ENCODE data around the gene SLC37A1.

SLC37A1 gene

DNA sequence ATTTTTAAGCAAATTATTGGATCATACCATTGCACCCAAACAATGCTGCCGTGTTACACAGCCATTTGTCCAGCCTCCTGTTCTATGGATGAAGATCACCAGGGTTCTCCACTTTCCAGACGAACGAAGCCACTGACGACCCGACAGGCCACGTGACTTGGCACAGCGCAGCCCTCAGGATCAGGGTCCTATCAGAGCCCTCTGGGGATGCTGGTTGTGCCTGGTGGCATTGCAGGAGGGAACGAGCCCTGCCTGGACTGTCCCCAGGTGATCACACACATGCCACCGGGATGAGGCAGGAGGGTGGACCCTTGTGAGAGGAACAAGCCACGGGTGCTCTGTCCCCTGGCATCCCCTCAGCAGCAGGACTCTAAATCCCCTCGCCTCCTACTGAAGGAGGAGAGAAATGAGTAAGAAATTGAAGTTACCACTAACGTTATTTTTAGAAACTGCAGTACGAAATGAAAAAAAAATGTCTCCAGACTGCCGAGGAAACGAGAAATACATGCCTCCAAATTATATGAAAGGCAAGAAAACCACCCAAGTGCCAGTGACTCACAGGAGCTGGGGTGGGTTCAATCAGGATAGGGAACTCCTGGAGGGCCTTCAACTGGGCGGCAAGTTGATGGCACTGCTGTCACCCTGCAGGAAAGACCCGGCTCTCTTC lies 81.1 kb downstream of the SLC37A1 start:
- no peaks in the 10 kb centered on the region for H3K27me3 Mint-ChIP-seq
- peaks cover 12% of the 10 kb centered on the region for H3K4me1 Mint-ChIP-seq (ENCODE audit: low read depth)
- no peak overlapping the region for H3K27ac Mint-ChIP-seq
- H3K9me3 Mint-ChIP-seq, result no peaks in the 10 kb centered on the region
- H3K4me3 Mint-ChIP-seq, result no peak overlapping the region
- H3K36me3 Mint-ChIP-seq (ENCODE audit: low read depth), result no peaks in the 10 kb centered on the region

DNA sequence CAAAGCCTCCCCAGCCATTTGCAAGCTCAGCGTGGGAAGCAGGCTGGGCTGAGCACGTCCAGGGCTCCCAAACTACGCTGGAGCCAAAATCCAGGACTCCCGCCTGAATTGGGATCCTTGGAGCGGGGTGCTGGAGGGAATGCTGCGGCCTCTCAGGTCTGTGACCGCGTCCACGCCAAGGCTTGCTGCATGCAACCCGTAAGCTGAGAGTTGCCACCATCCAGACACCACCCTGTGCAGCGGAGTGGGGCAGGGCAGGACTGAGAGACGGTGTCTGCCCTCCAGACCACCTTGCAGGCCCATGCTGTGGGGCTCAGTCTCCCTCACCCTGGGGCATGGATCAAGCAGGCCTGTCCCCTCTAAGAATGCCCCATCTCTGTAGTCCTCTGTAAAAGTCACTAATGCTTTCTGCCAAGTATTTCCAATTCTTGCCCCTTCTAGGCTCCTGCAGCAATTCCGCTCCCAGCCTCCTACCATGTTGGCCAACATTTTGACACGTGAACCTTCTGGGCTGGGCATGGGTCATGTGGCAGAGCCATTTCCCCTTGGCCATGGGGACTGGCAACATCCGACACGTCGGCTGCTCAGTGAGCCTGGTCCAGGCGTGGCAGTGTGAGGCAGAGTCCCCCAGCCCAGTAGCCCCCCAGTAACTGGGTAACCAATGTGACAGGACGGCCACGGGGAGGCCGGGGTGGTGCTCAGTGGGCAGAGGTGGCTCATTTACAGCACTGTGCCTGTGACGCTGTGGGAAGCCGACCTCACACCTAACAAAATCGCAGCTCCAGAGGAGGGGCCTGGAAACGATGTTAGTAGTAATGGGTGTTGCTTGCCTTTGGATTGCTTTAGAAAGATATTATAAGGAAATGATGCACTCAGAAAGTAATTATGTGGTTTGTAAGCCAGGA lies 81.9 kb downstream of the SLC37A1 start:
- Mint-ChIP-seq H3K9me3 (no peaks in the 10 kb centered on the region), H3K4me1 (ENCODE audit: low read depth) (peaks cover 12% of the 10 kb centered on the region), H3K27me3 (no peaks in the 10 kb centered on the region), H3K36me3 (ENCODE audit: low read depth) (no peaks in the 10 kb centered on the region), H3K27ac (no peak overlapping the region), H3K4me3 (no peak overlapping the region)

DNA sequence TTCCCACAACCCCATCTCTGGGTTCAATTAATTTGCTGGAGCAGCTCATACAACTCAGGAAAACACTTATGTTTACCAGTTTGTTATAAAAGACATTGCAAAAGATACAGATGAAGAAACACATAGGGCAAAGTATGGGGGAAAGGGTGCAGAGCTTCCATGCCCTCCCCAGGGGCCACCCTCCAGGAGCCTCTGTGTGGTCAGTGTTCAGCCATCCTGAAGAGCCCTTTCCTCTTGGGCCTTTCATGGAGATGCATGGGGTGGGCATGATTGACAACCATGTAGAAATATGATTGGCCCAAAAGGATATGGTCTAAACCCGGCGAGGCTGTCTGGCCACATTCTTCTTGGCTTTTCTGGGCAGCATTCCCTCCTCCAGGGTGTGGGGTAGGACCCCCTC lies 83.0 kb downstream of the SLC37A1 start:
- H3K27me3 Mint-ChIP-seq, result no peaks in the 10 kb centered on the region
- no peaks in the 10 kb centered on the region for H3K9me3 Mint-ChIP-seq
- no peak overlapping the region for H3K27ac Mint-ChIP-seq
- H3K4me3 Mint-ChIP-seq, result no peak overlapping the region
- no peaks in the 10 kb centered on the region for H3K36me3 Mint-ChIP-seq (ENCODE audit: low read depth)
- H3K4me1 Mint-ChIP-seq (ENCODE audit: low read depth), result peaks cover 6% of the 10 kb centered on the region

DNA sequence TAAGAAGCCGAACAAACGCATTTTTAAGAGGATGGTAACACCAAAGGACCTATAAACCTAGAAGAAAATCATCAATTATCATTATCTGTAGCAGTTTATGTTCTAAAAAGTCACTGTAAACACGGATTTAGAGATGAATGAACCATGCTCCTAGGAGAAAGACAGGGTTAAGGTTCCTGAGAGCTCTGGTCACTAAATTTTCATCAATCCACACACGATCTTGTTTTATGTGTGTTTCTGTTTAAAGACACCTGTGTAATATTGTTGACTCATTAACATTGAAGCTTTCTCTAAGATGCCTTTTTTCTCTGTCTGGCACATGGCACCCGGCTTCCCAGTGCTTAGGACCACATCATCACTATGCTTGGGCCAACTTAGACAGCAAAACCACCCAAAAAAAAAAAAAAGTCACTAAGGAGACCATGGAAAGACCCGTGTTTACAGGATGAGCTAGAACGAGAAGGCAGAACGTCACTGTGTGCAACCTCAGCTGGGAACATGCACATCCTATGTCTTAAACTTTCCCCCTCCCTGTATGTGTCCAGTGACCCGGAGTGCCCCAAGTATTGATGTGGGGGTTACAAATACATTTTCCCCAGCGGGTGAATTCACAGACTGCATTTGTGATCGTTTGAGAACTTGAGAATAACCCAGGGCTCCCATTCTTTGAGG lies 84.0 kb downstream of the SLC37A1 start:
- no peaks in the 10 kb centered on the region for H3K27me3 Mint-ChIP-seq
- H3K4me3 Mint-ChIP-seq, result no peak overlapping the region
- peaks cover 2% of the 10 kb centered on the region for H3K4me1 Mint-ChIP-seq (ENCODE audit: low read depth)
- H3K9me3 Mint-ChIP-seq, result no peaks in the 10 kb centered on the region
- no peaks in the 10 kb centered on the region for H3K36me3 Mint-ChIP-seq (ENCODE audit: low read depth)
- no peak overlapping the region for H3K27ac Mint-ChIP-seq

DNA sequence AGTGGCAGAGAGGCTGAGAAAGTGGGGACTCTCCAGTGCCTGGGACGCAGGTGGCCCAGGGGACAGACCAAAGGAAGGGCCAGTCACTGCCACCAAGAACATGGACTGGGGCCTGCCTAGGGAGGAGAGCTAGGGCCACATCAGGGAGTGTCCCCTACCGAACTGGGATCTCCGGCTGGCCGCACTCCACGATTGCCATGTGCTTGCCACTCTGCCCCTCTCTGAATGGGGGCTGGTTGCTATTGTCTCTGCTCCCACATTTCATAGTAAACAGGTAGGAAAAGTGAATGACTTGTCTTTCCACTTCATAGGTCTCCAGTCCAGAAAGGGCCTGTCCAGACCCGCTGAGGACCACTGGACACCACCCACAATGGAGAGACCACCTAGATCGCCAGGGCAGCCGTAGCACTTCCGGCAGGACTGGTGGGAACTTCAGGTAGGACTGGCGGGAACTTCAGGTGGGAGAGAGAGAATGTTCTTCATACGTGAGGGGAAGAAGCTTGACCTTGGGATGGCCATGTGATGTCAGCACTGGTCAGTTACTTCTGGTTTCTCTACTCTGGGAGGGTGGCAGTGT lies 84.6 kb downstream of the SLC37A1 start:
- Mint-ChIP-seq H3K27ac (no peak overlapping the region), H3K9me3 (no peaks in the 10 kb centered on the region), H3K4me1 (ENCODE audit: low read depth) (no peaks in the 10 kb centered on the region), H3K27me3 (no peaks in the 10 kb centered on the region), H3K4me3 (no peak overlapping the region), H3K36me3 (ENCODE audit: low read depth) (no peaks in the 10 kb centered on the region)

DNA sequence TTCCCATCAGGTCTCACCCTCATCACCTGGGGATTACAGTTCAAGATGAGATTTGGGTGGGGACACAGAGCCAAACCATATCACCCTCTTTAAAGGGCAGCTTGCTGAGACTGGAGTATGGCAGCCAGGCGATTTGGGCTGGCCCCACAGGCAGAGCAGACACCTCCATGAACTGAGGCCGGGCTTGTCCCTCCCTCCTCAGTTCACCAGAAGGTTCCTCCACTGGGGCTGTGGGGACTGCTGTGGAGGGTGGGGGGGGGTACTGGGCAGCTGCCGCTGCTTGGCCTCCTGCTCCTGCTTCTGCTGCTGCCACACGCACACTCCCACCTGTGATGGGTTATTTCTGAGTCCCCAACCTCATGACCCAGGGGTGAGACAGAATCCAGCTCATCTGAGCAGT lies 85.8 kb downstream of the SLC37A1 start:
- Mint-ChIP-seq H3K27me3 (no peaks in the 10 kb centered on the region), H3K9me3 (peaks cover 3% of the 10 kb centered on the region), H3K4me1 (ENCODE audit: low read depth) (no peaks in the 10 kb centered on the region), H3K4me3 (no peak overlapping the region), H3K27ac (no peak overlapping the region), H3K36me3 (ENCODE audit: low read depth) (no peaks in the 10 kb centered on the region)

DNA sequence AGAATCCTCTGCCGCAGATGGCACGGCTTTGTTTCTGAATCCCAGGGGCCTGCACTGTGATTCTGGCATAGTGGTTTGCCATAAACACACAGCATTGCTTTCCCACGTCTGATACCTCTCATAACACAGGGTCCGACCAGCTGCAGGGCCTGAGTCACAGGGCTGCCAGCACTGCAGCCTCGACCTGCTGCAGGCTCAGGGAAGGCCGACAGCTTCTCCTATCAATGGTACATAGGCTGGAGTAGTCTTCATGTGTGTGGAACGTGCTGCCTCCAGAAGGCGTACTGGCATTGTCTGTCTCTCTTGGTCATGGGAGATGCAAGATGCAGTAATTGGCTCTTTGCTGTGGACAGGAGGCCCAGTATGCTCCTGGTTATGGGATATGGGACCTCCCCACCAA lies 86.3 kb downstream of the SLC37A1 start:
- H3K27me3 Mint-ChIP-seq, result no peaks in the 10 kb centered on the region
- H3K9me3 Mint-ChIP-seq, result peaks cover 3% of the 10 kb centered on the region
- H3K36me3 Mint-ChIP-seq (ENCODE audit: low read depth), result no peaks in the 10 kb centered on the region
- H3K4me1 Mint-ChIP-seq (ENCODE audit: low read depth), result no peaks in the 10 kb centered on the region
- no peak overlapping the region for H3K27ac Mint-ChIP-seq
- H3K4me3 Mint-ChIP-seq, result no peak overlapping the region

DNA sequence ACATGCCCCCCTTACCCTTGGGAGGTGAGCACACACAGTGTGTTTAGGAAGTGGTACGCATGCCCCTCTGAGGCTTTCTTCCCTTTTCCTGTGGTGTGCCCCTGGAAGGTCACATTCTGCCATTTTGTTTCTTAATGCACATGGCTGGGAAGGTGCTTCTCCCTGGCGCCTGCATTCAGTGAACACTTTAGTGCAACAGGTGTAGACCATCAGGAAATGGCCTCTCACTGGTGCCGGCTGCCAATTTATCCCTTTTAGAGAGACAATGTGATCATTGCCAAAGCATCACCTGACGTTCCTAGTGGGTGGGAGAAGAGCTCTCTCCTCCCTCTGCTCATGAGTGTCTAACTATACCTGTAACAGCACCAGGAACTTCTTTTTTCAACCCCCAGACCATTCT lies 88.0 kb downstream of the SLC37A1 start:
- H3K36me3 Mint-ChIP-seq (ENCODE audit: low read depth), result no peaks in the 10 kb centered on the region
- H3K9me3 Mint-ChIP-seq, result peaks cover 9% of the 10 kb centered on the region
- no peak overlapping the region for H3K4me3 Mint-ChIP-seq
- H3K27me3 Mint-ChIP-seq, result no peaks in the 10 kb centered on the region
- H3K4me1 Mint-ChIP-seq (ENCODE audit: low read depth), result no peaks in the 10 kb centered on the region
- H3K27ac Mint-ChIP-seq, result no peak overlapping the region

DNA sequence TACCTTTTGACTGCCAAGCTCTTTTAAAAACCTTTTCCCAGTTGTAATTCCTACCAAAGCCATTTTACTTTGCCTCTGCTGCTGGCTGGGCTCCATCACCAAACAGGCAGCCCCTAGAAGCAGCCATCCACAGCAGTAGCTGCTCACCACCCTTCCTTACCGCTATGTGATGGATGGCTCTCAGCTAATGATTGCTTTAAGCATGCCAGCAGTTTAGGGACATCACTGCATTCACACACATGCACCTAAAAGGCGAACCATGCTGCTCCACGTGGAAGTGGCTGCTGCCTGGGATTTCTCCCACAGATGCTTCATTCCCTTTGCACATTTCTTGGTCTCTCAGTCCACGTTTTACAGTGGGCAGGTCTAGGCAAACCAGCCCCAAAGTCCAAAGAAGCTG lies 93.5 kb downstream of the SLC37A1 start:
- Mint-ChIP-seq H3K9me3 (peaks cover 16% of the 10 kb centered on the region), H3K27ac (no peak overlapping the region), H3K4me1 (ENCODE audit: low read depth) (peaks cover 14% of the 10 kb centered on the region), H3K4me3 (no peak overlapping the region), H3K27me3 (no peaks in the 10 kb centered on the region), H3K36me3 (ENCODE audit: low read depth) (no peaks in the 10 kb centered on the region)

DNA sequence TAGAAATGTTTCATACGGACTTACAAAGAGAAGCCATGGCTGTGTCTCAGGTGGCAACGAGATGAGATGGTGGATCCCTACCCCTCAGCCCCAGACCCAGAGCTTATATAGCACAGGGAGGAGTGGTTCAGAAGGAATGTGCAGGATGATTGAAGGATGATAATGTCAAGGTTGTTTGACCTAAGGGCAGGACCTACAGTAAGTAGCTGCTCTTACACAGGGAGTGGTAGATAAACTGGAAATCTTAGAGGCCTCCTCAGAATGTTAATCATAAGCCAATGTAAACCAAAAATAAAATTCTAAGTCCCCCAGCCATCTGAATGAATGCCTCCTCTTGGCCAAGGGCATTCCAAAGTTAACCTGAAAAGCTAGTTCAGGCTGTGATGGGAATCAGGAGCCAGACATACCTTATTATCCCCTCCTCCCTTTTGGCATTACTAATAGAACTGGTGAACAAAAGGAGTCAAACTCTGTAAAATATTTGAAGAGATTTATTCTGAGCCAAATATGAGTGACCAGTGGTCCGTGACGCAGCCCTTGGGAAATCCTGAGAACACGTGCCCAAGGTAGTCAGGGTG lies 94.0 kb downstream of the SLC37A1 start:
- H3K9me3 Mint-ChIP-seq, result peaks cover 17% of the 10 kb centered on the region
- H3K36me3 Mint-ChIP-seq (ENCODE audit: low read depth), result no peaks in the 10 kb centered on the region
- H3K4me1 Mint-ChIP-seq (ENCODE audit: low read depth), result peaks cover 14% of the 10 kb centered on the region
- H3K27ac Mint-ChIP-seq, result no peak overlapping the region
- no peaks in the 10 kb centered on the region for H3K27me3 Mint-ChIP-seq
- no peak overlapping the region for H3K4me3 Mint-ChIP-seq

DNA sequence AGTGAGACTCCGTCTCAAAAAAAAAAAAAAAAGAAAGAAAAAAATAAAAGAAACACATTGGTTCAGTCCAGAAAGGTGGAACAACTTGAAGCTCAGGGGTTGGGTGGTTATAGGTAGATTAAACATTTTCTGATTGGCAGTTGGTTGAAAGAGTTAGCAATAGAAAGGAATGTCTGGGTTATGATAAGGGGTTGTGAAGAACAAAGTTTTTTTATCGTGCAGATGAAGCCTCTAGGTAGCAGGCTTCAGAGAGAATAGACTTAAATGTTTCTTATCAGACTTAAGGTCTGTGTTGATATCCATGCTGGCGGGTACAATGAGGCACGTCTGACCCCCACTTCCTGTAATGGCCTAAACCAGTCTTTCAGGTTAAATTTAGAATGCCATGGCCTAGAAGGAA lies 94.8 kb downstream of the SLC37A1 start:
- H3K27ac Mint-ChIP-seq, result no peak overlapping the region
- H3K36me3 Mint-ChIP-seq (ENCODE audit: low read depth), result no peaks in the 10 kb centered on the region
- H3K4me3 Mint-ChIP-seq, result no peak overlapping the region
- no peaks in the 10 kb centered on the region for H3K27me3 Mint-ChIP-seq
- H3K4me1 Mint-ChIP-seq (ENCODE audit: low read depth), result peaks cover 14% of the 10 kb centered on the region
- H3K9me3 Mint-ChIP-seq, result peaks cover 22% of the 10 kb centered on the region

DNA sequence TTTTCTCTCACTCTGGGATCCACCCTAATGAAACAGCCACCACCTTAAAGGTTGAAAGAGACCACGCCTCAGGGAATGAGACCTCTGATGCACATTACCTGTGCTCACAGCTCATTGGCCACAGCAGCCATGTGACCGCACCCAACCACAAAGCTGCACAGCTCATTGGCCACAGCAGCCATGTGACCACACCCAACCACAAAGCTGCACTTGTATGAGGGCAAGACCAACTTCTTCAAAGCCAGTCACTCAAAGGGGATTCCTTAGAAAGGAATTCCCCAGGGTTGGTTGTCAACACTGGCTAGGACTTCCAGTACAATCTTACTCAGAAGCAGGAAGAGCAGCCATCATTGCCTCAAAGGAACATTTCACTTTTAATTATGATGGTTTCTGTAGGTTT lies 96.2 kb downstream of the SLC37A1 start:
- peak overlapping the region; percentile 48 for H3K4me3 Mint-ChIP-seq
- H3K36me3 Mint-ChIP-seq (ENCODE audit: low read depth), result no peaks in the 10 kb centered on the region
- no peaks in the 10 kb centered on the region for H3K27me3 Mint-ChIP-seq
- H3K27ac Mint-ChIP-seq, result peak overlapping the region; percentile 75
- peaks cover 14% of the 10 kb centered on the region for H3K4me1 Mint-ChIP-seq (ENCODE audit: low read depth)
- peaks cover 19% of the 10 kb centered on the region for H3K9me3 Mint-ChIP-seq

DNA sequence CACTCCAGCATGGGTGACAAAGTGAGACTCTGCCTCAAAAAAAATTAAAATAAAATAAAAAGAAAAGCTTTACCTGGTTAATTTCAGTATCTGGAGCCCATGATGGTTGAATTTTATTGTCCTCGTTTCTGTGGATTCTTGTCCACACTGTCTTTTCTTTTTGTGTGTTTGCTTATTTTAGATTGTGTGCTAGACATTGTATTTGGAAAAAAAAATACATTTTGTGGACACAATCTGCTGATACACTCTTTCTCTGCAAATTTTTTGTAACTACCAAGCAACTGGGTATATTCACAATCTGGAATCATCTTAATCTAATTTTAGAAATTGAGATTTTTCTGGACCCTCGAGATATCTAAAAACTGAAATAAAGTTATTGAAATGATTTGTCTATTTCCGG lies 98.2 kb downstream of the SLC37A1 start:
- Mint-ChIP-seq H3K4me1 (ENCODE audit: low read depth) (peaks cover 14% of the 10 kb centered on the region), H3K27me3 (no peaks in the 10 kb centered on the region), H3K9me3 (peaks cover 13% of the 10 kb centered on the region), H3K4me3 (no peak overlapping the region), H3K27ac (no peak overlapping the region), H3K36me3 (ENCODE audit: low read depth) (no peaks in the 10 kb centered on the region)

DNA sequence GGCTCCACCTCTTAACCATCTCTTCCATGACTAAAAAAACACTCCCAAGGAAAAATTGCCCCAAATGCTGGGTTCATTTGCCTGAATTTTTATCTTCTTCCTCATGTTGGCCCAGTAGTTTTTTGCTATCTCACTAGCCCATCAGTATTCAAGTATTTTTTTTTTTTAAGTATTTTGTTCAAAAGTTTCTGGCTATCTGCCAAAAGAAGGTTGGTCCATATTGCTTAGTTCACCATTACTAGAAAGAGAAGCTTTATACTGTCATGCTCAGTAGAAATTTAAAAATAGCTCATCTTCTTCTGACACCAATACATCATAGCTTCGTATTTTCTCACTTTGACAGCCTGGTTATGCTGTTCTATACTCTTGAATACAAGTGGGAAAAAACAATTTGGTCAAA lies 98.7 kb downstream of the SLC37A1 start:
- Mint-ChIP-seq H3K9me3 (peaks cover 13% of the 10 kb centered on the region), H3K4me1 (ENCODE audit: low read depth) (peaks cover 14% of the 10 kb centered on the region), H3K36me3 (ENCODE audit: low read depth) (no peaks in the 10 kb centered on the region), H3K4me3 (no peak overlapping the region), H3K27ac (no peak overlapping the region), H3K27me3 (no peaks in the 10 kb centered on the region)

DNA sequence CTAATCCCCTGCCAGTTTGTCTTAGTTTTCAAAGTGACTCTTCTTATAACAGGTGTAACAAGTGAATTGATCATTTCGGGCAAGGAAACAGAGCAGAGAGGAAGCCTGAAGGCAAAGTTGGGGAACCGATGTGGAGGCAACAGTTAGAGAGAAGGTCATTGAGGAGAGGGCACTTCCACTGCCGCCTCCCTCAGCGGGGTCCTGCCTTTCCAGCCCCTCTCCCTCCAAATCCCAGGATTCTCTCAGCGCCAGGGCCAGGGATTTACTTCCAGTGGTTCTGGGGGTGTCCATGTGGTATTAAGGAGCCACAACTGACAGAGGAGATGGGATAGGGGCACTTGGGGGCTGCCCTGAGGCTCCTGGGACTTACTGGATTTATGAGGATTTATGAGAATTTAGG lies 100.1 kb downstream of the SLC37A1 start:
- Mint-ChIP-seq H3K9me3 (peaks cover 13% of the 10 kb centered on the region), H3K27ac (no peak overlapping the region), H3K36me3 (ENCODE audit: low read depth) (no peaks in the 10 kb centered on the region), H3K4me3 (no peak overlapping the region), H3K4me1 (ENCODE audit: low read depth) (peaks cover 14% of the 10 kb centered on the region), H3K27me3 (peaks cover 4% of the 10 kb centered on the region)

All from stimulated activated naive CD8-positive, alpha-beta T cell treated with anti-CD3 and anti-CD28 coated beads, Interleukin-15, Interleukin-2, amounts not matched to agents 100 ng/mL and 50 ng/mL, for 24 hours (primary cell).